ENCODE results near the gene MEX3B. TPM values are rescaled to one million over a fixed set of nuclear protein-coding genes. Genes with fewer than 3 reads are reported as not detected.

Gene MEX3B
- total and polyA plus RNA-seq, 9 of the 15 experiments (the other 6 are each of a cell fraction or from before 2014, with no cell fraction given) = 0.94 to 12.8 (median 3.6) TPM

DNA sequence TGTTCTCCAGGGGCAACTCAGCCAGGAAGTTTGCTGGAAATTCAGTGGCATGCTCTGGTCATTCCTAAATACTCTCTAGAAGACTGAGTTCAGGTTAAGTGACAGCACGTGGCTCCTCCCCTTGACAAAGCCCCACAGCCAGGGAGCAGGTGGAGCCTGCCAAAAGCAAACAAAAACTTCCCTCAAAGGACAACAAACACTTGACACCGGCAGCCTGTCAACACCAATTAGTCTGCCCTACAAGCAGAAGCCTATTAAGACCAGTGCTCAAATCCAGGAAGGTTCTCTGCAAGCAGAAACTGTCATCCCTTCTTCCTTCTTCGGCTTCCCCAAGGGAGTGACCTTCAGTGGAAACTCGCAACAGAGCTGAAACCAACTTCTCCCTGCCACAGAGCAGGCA, 5.0 kb downstream of the MEX3B start:
- WGBS (ENCODE audit: insufficient coverage, low coverage, missing lambda C conversion rate) = 33% methylated on average over 4 of the region's 4 CpGs
- Histone ChIP-seq H3K9me1 (ENCODE audit: control insufficient read depth, insufficient read depth, low read length) (no peaks in the 10 kb centered on the region), H3K9ac (ENCODE audit: insufficient read depth in 1 of 2, low read depth in 2 of 2, low read length in 2 of 2) (peak overlapping the region; percentile 0 to 13; a peak in 2 of 4 replicates), H3K36me3 (ENCODE audit: control insufficient read depth, insufficient read depth, low read length) (peaks cover 19% of the 10 kb centered on the region; the same call in 2 of the 3 replicates), H3K4me2 (ENCODE audit: insufficient read depth, low read length) (peak overlapping the region; percentile 51), H3K4me1 (replicated peaks in 1 of 2; ENCODE audit: control insufficient read depth in 2 of 2, insufficient read depth in 2 of 2, low read length in 2 of 2) (peaks cover 14 to 36% of the 10 kb centered on the region in 2 experiments), H3K27ac (ENCODE audit: extremely low read depth, low read depth, low read length) (no peak overlapping the region), H2AFZ (ENCODE audit: low read depth, low read length) (peak overlapping the region; percentile 74), H3K9me3 (replicated peaks; ENCODE audit: control insufficient read depth, insufficient read depth, low read depth, low read length) (0 out of 2 replicates have a peak, but pooled peaks cover 5% of the 10 kb centered on the region), H3K79me2 (ENCODE audit: control insufficient read depth, insufficient read depth, low read length) (peaks cover 33% of the 10 kb centered on the region), H4K20me1 (replicated peaks; ENCODE audit: control insufficient read depth, insufficient read depth, low read length) (no peaks in the 10 kb centered on the region), H3K4me3 (no peak overlapping the region), H3K27me3 (ENCODE audit: control insufficient read depth in 2 of 2, insufficient read depth in 2 of 2, low read length in 2 of 2) (no peaks in the 10 kb centered on the region)
- CTCF ChIA-PET (ENCODE audit: low intra/inter-chr PET ratio) = interaction anchor here (0.6 kb wide), 1 partner anchor 80 kb away, joined by 3 read pairs; no protein-coding TSS in a partner anchor
- BruUV-seq (replicated peaks) = no TSS peak
- DNase-seq (ENCODE audit: extremely low read depth in 1 of 4, low spot score in 3 of 4) (peak in 2 of 4 experiments; percentile 49 to 61), ATAC-seq (peak; percentile 71), FAIRE-seq (peak; percentile 90)
- POLR2A ChIA-PET = interaction anchor here (0.6 to 2.2 kb wide), 3 partner anchors 12 to 222 kb away, joined by 3 to 7 read pairs (median 4); no protein-coding TSS in a partner anchor
- intact Hi-C loops (cut with micrococcal nuclease) = no loop called here
- in situ Hi-C loops (cut with MboI) = no loop called here
- TF ChIP-seq HDAC1 (IDR thresholded peaks at IDR 0.05) (peak in 1 of 2 experiments; percentile 35; a peak in 1 of 4 replicates), ETV5 (CRISPR knock-in tag; IDR thresholded peaks at IDR 0.05; ENCODE audit: low read depth) (peak; percentile 30; the same call in 1 of the 2 replicates), MYC (IDR thresholded peaks at IDR 0.05; ENCODE audit: low read depth, low read length) (peak; percentile 58), MYC (CRISPR knock-in tag; IDR thresholded peaks at IDR 0.05; ENCODE audit: borderline replicate concordance, low read depth) (no peak), MEIS2 (IDR thresholded peaks at IDR 0.05; ENCODE audit: partially characterized antibody) (peak; percentile 78), PCBP1 (IDR thresholded peaks at IDR 0.05; ENCODE audit: low read depth, low read length, poor library complexity, severe bottlenecking) (no peak), CTBP1 (IDR thresholded peaks at IDR 0.05; ENCODE audit: borderline replicate concordance) (peak; percentile 52; the same call in 1 of the 2 replicates)
- TF ChIP-seq, protein P1, sequence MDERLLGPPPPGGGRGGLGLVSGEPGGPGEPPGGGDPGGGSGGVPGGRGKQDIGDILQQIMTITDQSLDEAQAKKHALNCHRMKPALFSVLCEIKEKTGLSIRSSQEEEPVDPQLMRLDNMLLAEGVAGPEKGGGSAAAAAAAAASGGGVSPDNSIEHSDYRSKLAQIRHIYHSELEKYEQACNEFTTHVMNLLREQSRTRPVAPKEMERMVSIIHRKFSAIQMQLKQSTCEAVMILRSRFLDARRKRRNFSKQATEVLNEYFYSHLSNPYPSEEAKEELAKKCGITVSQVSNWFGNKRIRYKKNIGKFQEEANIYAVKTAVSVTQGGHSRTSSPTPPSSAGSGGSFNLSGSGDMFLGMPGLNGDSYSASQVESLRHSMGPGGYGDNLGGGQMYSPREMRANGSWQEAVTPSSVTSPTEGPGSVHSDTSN (CRISPR knock-in tag; IDR thresholded peaks at IDR 0.05; ENCODE audit: low read depth) = no peak
- TF ChIP-seq, protein P1 (tag; conservative IDR thresholded peaks at IDR 0.05; ENCODE audit: low read depth) = peak; percentile 21; the same call in 1 of the 2 replicates
- TF ChIP-seq, protein P2, sequence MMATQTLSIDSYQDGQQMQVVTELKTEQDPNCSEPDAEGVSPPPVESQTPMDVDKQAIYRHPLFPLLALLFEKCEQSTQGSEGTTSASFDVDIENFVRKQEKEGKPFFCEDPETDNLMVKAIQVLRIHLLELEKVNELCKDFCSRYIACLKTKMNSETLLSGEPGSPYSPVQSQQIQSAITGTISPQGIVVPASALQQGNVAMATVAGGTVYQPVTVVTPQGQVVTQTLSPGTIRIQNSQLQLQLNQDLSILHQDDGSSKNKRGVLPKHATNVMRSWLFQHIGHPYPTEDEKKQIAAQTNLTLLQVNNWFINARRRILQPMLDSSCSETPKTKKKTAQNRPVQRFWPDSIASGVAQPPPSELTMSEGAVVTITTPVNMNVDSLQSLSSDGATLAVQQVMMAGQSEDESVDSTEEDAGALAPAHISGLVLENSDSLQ (IDR thresholded peaks at IDR 0.05) = peak; percentile 91
- TF ChIP-seq, protein P3, sequence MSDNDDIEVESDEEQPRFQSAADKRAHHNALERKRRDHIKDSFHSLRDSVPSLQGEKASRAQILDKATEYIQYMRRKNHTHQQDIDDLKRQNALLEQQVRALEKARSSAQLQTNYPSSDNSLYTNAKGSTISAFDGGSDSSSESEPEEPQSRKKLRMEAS (CRISPR knock-in tag; IDR thresholded peaks at IDR 0.05) = peak; percentile 72
- TF ChIP-seq, protein P4, sequence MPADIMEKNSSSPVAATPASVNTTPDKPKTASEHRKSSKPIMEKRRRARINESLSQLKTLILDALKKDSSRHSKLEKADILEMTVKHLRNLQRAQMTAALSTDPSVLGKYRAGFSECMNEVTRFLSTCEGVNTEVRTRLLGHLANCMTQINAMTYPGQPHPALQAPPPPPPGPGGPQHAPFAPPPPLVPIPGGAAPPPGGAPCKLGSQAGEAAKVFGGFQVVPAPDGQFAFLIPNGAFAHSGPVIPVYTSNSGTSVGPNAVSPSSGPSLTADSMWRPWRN (IDR thresholded peaks at IDR 0.05; ENCODE audit: low read depth) = peak; percentile 93
- TF ChIP-seq, protein P5, sequence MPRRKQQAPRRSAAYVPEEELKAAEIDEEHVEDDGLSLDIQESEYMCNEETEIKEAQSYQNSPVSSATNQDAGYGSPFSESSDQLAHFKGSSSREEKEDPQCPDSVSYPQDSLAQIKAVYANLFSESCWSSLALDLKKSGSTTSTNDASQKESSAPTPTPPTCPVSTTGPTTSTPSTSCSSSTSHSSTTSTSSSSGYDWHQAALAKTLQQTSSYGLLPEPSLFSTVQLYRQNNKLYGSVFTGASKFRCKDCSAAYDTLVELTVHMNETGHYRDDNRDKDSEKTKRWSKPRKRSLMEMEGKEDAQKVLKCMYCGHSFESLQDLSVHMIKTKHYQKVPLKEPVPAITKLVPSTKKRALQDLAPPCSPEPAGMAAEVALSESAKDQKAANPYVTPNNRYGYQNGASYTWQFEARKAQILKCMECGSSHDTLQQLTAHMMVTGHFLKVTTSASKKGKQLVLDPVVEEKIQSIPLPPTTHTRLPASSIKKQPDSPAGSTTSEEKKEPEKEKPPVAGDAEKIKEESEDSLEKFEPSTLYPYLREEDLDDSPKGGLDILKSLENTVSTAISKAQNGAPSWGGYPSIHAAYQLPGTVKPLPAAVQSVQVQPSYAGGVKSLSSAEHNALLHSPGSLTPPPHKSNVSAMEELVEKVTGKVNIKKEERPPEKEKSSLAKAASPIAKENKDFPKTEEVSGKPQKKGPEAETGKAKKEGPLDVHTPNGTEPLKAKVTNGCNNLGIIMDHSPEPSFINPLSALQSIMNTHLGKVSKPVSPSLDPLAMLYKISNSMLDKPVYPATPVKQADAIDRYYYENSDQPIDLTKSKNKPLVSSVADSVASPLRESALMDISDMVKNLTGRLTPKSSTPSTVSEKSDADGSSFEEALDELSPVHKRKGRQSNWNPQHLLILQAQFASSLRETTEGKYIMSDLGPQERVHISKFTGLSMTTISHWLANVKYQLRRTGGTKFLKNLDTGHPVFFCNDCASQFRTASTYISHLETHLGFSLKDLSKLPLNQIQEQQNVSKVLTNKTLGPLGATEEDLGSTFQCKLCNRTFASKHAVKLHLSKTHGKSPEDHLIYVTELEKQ (CRISPR knock-in tag; IDR thresholded peaks at IDR 0.05) = no peak
